ENCODE measurements around the gene INIP. TPM values are rescaled to one million over a fixed set of nuclear protein-coding genes. Genes with fewer than 3 reads are reported as not detected.
A peak's percentile ranks its signal among the peaks of the same experiment; 100 is the strongest.
"Not testable (repeated sequence)": the region's sequence is repeated elsewhere in the genome, so short reads cannot be mapped to it uniquely, and the experiment has no call there.

INIP gene
- total RNA-seq, 1 experiment from 2014 or later, result 45.4 TPM

- peak; percentile 15 for DNase-seq (ENCODE audit: low read depth)
Observed at GRCh38 chr9:112743216-112743836, 25.4 kb upstream of the INIP start.

GRCh38 chr9:112734892-112735291 lies 17.0 kb upstream of the INIP start:
- no peak for DNase-seq (ENCODE audit: low read depth)

DNA sequence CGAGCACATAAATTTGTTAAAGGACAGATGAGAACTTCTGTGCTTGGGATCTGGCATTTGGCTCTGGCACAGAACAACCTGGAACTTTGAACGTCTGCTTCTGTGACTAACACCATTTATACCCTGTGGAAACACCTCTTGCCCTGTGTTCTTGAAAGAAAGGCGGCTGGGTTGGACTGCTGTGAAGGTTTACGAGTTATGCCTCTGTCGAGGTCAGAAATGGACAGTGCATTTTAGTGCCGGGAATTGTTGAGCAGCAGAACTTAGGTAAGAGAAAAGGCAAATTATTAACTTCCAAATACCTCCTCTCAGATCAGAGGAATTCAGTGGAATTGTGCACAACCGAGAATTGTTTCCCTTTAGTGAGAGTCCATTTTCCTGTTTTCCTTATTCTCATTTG lies 14.1 kb upstream of the INIP start:
- no peak for DNase-seq (ENCODE audit: low read depth)

- no peak for DNase-seq (ENCODE audit: low read depth)
Observed at GRCh38 chr9:112728401-112728800, 10.5 kb upstream of the INIP start.

DNA sequence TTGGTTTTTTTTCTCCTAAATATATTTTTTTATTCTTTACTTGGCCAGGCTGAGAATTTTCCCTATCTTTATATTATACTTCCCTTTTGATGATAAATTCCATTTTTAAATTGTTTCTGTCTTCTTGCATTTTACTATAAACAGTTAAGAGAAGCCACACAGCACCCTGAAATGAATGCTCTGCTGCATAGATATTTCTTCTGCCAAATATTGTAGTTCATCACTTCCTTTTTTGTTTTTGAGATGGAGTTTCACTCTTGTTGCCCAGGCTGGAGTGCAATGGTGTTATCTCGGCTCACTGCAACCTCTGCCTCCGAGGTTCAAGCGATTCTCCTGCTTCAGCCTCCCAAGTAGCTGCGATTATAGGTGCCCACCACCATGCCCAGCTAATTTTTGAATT lies 8.5 kb upstream of the INIP start:
- no peak for DNase-seq (ENCODE audit: low read depth)

- DNase-seq (ENCODE audit: low read depth), result no peak
Observed at GRCh38 chr9:112725961-112726360, 8.0 kb upstream of the INIP start.

GRCh38 chr9:112722749-112723148 lies 4.8 kb upstream of the INIP start:
- DNase-seq (ENCODE audit: low read depth), result not testable (repeated sequence)

DNA sequence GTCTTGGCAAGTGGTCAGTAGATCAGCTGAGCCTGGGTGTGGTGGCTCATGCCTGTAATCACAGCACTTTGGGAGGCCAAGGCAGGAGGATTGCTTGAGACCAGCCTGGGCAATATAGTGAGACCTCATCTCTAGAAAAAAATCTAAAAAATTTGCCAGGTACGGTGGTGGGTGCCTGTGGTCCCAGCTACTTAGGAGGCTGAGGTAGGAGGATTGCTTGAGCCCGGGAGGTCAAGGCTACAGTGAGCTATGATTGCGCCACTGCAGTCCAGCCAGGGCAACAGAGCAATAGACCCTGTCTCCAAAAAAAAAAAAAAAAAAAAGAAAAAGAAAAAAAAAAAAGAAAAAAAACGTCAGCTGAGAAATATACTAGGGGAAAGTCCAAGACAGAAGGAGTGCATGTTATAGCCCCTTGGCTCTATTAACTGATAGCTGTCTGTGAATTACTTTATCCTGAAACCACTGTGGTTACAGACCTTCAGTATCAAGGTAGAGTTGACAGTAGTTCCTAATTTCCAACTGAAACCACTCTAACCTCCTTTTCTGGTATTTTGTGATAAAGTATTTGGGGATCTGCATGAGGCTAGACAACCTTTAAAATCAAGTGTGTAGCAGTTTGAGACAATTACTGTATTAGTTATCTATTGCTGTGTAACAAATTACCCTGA lies 2.3 kb upstream of the INIP start:
- no peak for DNase-seq (ENCODE audit: low read depth)

- peak; percentile 41 for DNase-seq (ENCODE audit: low read depth)
Observed at GRCh38 chr9:112719696-112720095, 1.8 kb upstream of the INIP start.

GRCh38 chr9:112719241-112719691 lies 1.3 kb upstream of the INIP start:
- DNase-seq (ENCODE audit: low read depth), result peak; percentile 17

DNA sequence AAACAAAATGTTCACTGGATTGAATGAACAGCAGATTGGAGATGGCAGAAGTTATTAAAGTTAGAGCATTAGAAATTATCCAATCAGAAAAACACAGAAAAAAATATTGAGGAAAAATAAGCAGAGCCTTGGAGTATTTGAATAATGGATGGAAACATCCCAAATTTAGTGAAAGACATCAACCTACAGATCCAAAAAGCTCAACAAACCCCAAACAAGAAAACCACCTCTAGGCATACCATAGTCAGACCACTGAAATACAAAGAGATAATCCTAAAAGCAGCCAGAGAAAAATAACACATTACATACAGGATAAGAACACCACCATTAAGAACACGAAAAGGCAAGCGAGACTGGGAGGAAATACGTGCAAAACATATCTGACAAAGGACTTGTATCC lies 5.2 kb downstream of the INIP start:
- DNase-seq (ENCODE audit: low read depth), result no peak

DNA sequence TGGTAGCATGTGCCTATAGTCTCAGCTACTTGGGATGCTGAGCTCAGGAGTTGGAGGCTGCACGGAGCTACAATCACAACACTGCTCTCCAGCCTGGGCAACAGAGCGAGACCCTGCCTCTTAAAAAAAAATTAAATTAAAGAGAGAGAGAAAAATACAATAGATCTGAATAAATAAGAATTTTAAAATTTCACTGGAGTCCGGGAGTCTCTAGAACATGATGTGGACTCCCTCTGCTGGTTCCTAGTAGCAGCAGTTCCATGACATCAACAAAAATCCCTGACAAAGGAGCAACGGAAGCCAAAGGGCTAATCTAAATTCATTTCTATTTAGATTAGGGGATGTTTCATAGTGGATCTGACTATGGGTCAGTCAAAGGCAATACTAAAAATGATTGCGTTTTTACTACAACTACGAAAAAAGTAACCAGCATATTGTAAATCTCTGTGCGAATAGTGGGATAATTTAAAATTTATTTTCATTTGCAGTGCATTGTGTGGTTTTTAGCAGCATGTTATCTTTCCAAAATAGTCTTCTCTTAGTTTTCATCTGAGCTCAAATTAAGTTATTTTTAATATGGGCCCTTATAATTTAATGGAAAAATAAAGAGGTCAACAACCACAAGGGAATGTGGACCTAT lies 6.7 kb downstream of the INIP start:
- DNase-seq (ENCODE audit: low read depth), result peak; percentile 44

- DNase-seq (ENCODE audit: low read depth), result peak; percentile 46
Observed at GRCh38 chr9:112705768-112706427, 12.0 kb downstream of the INIP start.

DNA sequence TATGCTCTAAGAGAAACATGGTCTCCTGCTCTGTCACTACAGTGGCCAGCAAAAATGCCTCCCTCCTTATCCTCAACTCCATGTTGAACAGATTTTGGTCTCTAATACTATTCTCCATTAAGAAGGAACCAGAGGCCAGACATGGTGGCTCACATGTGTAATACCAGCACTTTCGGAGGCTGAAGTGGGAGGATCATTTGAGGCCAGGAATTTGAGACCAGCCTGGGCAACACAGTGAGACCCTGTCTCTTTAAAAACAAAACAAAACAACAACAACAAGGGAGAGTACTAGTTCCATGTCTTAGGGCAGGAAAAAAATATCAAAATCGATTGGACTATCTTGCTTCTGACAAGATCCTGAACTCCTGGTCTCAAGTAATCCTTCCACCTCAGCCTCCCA lies 14.6 kb downstream of the INIP start:
- no peak for DNase-seq (ENCODE audit: low read depth)

GRCh38 chr9:112700085-112700484 lies 17.8 kb downstream of the INIP start:
- no peak for DNase-seq (ENCODE audit: low read depth)

- DNase-seq (ENCODE audit: low read depth), result no peak
Observed at GRCh38 chr9:112699230-112699629, 18.7 kb downstream of the INIP start.

- DNase-seq (ENCODE audit: low read depth), result no peak
Observed at GRCh38 chr9:112696461-112696860, 21.5 kb downstream of the INIP start.

DNA sequence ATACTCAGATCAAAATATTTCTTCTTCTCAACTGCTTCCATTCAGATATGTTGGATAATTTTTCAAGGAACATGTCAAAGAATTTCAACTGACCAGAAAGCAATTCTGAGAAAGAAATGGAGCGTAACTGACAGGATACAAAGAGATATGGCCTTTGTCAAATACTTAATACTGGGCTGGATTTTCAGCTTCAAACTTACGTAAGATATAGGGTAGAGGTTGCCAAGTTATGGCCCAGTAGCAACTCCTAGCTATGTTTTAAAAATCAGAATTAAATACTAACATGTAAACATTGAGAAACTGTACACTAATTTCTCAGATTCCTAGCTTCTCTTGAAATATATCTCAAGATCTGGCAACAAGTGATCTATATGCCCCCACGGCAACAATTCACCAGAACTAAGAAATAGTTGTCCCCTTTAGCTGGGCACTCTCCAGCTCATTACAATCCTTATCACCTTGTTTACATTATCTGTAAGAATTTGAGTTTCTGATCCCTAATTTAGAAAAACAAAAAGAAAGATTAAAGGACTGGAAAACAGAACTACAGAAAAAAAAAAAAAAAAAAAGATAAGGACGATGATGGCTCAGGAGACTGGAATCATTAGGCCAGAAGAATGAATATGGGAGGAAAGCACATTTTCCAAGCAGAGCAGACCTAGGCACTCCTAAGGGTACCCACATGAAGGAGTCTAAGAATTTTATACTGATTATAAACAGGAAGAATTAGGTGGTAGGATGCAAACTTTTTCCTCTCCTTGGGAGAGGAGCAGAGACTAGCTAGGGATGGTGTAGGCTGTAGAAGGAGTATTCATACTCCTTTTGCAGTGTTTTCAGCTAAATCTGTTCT lies 23.0 kb downstream of the INIP start:
- DNase-seq (ENCODE audit: low read depth), result no peak

- no peak for DNase-seq (ENCODE audit: low read depth)
Observed at GRCh38 chr9:112689161-112689740, 28.7 kb downstream of the INIP start.

DNA sequence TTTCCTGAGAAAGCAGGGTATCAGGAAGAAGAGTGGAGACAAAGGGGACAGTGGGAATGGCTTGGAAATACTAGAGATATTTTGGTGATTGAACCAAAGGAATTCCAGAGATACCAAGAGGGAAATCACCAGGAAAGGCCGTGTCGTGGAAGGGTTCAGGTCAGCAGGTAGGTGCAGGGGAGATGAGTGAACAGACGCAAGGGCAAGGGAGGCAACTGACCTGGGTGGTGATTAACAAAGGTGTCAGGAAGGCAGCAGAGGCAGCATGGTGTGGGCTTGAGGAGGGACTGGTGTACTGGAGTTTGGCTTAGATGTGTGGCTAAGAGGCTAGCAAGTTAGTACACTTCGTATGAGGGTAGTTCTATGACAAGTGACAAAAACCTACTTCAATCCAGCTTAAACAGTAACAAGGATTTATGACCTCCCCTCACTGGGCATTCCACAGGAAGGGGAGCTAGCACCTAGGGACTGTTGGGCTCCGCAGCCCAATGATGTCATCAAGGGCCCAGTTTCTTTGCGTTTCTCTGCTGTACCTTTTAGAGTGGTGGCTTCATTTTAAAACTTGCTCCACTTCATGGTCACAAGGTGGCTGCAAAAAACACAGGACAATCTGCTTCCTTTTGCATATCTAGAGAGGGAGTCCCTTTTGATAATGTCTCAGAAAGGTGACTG lies 37.0 kb downstream of the INIP start:
- DNase-seq (ENCODE audit: low read depth), result no peak

- no peak for DNase-seq (ENCODE audit: low read depth)
Observed at GRCh38 chr9:112677040-112677439, 40.9 kb downstream of the INIP start.

Measured in M059J (cell line).